LHCN-M2 (cell line): ENCODE results near the gene RNFT2. TPM values are rescaled to one million over a fixed set of nuclear protein-coding genes. Genes with fewer than 3 reads are reported as not detected.
"Not testable (repeated sequence)": the region's sequence is repeated elsewhere in the genome, so short reads cannot be mapped to it uniquely, and the experiment has no call there.

Experiments used
- DNase-seq: peaks from one replicate; pipeline ENCODE4 v3.0.0-alpha.2; 2012; ENCODE audit warnings: low read depth
- total RNA-seq: library from RNA; depleted of rRNA; stranded (reverse); fragments of >200 nt; gene quantifications from 2 replicates; pipeline ENCODE4 v1.2.3, GENCODE V29; 2014

Gene RNFT2
- total RNA-seq, 1 experiment from 2014 or later, result 1.6 TPM

GRCh38 chr12:116744766-116745165, 6.7 kb downstream of the RNFT2 start:
- DNase-seq, result no peak

DNA sequence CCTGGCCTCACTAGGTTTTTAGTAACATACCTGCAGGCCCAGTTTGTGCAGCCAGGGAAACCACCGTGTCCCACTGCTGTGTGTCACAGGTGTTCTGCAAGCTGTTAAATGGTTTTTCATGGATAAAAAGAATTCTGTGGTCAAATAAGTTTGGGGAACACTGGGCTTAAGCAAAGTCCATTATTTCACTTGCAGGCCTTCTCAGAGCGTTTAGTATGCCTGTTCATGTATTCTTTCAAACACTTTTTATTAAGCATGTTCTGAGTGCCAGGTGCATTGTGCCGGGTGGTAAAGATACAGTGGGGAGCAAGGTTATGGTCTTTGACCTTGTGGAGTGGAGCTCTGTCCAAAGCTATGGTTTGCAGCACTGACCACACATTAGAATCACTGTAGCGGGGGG, 7.4 kb downstream of the RNFT2 start:
- no peak for DNase-seq

- no peak for DNase-seq
These were observed 11.8 kb downstream of the RNFT2 start for GRCh38 chr12:116749884-116750283.

DNA sequence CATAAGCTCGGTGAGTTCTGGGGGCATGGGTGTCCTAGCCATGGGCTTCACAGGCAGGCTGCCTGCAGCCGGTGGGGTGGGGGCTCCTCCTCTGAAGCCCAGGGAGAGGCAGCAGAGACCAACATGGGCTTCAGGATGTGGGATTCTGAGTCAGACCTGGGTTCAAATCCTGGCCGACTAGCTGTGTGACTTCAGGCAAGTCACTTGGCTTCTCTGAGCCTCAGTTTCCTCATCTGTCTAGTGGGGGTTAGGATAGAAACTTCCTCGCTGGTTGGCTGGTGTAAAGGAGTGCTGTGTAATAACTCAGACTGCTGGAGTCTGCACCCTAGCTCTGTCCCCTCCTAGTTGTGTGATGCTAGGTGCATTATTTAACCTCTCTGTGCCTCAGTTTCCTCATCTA, 12.2 kb downstream of the RNFT2 start:
- no peak for DNase-seq

GRCh38 chr12:116754097-116754496, 16.0 kb downstream of the RNFT2 start:
- not testable (repeated sequence) for DNase-seq

- DNase-seq, result not testable (repeated sequence)
These were observed 16.7 kb downstream of the RNFT2 start for GRCh38 chr12:116754783-116755182.

GRCh38 chr12:116759783-116760621, 21.9 kb downstream of the RNFT2 start:
- no peak for DNase-seq

DNA sequence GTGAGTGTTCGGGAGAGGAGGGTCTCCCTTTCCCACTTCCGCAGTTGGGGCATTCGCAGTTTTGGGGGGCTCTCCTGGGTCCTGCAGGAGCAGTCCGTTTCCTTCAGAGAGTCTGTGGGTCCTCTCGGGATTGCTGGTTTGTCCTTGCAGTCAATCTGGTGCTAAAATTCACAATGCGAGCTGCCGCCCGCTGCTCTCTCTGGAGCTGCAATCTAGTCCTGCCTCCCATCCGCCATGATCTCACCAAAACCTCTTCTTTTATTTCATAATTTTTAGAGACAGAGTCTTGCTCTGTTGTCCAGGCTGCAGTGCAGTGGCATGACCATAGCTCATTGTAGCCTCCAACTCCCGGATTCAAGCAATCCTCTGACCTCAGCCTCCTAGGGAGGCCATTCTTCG, 22.5 kb downstream of the RNFT2 start:
- no peak for DNase-seq

DNA sequence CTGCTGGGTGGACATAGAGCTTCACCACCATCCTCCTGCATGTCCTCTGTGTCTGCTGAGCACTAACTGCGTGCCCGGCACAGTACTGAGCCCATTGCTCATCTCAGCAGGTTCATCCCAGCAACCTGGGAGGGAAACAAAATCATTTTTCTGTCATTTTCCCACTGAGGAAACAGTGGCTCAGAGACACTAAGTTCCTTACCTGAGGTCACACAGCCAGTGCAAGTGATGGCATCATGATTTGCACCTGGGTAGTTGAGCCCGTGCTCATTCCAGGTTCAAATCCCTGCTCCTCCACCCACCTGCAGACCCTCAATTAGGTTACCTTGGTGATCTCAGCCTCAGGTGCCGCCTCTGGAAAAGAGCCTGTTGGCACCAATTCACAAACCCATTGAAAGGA, 23.4 kb downstream of the RNFT2 start:
- DNase-seq, result no peak

DNA sequence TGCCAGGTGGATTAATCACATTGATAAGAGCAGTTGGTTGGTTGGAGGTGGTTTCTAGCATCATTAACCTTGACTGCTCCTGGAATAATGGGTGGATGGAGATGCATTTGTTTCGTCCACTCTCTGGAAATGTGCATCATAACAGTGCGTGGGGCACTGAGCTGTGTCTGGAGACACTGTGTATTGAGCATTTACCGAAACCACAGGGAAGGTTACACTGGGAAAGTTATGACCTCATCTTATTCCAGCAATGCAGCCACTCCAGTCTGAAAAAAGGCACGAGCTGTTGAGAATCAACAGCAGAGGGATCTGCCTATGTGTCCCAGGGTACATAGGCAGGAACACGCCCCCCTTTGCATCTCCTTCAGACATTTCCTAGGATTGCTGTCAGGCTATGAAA, 27.2 kb downstream of the RNFT2 start:
- no peak for DNase-seq

DNA sequence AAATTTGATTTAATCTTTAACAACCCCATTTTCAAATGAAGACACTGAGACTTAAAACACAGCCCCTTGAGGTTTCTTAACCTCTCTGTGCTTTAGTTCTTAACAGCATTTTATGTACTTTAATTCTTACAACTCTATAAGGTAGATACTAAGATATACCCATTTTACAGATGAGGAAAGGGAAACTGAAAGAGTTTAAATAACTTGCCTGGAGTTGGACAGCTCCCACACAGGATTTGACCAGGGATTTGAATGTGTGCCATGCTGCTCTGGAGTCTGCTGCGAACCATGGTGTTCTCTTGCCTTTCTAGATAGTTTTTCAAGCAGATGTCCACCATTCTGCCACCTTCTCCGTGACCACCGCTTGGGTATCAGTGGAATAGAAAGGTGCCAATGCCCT, 28.2 kb downstream of the RNFT2 start:
- no peak for DNase-seq

- DNase-seq, result no peak
These were observed 28.6 kb downstream of the RNFT2 start for GRCh38 chr12:116766746-116767145.

- DNase-seq, result no peak
These were observed 33.5 kb downstream of the RNFT2 start for GRCh38 chr12:116771651-116772050.

DNA sequence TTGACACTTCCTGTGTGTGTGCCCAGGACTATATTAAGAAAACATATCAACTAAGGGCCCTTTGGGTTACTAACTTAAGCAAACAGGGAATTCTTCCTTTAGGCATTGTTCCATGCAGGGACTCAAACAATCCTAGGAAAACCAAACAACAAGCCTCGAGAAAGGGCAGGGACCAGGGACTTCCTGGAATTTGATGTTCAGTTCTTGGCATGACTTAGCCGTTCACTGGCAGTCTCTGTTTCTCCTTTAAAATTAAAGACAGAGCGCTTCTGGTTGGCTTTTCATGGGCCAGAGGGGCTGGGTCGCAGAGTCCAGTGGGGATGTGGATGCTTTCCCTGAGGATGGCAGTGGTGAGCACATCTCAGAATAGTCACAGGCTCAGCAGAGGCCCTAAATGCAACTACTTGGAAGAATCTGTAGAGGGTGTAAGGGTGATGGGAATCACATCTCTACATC, 35.2 kb downstream of the RNFT2 start:
- no peak for DNase-seq

DNA sequence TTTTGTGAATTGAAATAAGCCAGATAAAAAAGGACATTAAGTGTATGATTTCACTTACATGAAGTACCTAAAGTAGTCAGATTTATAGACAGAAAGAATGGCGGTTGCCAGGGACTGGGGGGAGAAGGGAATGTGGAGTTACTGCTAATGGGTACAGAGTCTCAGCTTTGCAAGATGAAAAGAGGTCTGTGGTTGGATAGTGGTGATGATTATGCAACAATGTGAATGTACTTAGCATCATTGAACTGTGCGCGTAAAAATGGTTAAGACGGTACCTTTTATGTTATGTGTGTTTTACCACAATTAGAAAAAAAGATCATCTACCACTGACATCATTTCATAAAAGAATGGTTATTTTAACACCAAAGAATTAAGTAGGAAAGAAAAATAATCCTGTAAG, 35.9 kb downstream of the RNFT2 start:
- no peak for DNase-seq

GRCh38 chr12:116777245-116777644, 39.1 kb downstream of the RNFT2 start:
- no peak for DNase-seq

DNA sequence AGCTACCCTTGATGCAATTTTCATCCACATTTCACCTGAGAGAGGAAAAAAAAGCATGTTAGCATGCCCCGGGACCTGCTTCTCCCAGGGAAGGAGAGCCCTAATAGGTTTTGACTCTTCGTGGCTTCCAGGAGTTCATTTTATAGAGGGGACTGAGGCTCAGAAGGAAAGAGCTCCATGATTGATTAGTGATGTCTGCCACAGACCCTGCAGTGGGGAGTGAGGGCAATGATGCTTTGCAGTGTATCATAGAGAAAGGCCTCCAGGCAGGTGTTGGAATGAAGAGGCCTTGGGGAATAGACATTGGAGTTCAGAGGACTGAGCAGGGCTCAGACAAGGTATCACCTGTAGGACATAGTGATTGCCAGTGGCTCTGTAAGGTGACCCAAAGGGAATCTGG, 41.5 kb downstream of the RNFT2 start:
- DNase-seq, result no peak

- no peak for DNase-seq
These were observed 42.8 kb downstream of the RNFT2 start for GRCh38 chr12:116780942-116781341.

DNA sequence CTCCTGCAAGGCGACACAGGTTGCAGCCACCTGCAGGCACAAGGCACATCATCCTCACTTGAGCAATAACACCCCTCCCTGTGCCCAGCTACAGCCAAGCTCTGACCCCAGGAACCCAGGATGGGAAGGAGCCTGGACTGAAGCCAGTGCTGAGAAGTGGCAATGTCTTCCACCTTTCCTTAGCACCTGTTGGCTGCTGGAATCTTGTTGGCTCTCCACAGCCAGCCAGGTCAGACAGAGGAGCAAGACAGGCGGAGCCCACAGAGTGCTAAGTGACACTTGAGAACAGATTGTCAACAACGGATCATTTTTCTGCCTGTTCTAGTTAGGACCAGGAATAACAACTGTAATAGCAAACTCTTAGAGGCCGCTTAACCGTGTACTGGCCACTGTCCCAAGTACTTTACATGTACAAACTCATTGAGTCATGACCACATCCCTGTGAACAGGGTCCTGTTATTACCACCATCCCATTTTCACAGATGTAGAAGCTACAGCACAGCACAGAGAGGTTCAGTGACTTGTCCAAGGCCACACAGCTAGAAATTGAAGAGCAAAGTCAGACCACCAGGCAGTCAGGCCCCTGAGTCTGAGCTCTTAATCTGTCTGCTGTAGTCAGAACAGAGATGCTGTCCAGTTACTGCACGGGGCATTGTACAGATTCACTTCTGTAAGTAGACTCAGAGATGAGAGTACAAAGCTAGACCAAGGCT, 45.6 kb downstream of the RNFT2 start:
- peak; percentile 7 for DNase-seq

- peak; percentile 15 for DNase-seq
These were observed 46.1 kb downstream of the RNFT2 start for GRCh38 chr12:116784238-116784612.

DNA sequence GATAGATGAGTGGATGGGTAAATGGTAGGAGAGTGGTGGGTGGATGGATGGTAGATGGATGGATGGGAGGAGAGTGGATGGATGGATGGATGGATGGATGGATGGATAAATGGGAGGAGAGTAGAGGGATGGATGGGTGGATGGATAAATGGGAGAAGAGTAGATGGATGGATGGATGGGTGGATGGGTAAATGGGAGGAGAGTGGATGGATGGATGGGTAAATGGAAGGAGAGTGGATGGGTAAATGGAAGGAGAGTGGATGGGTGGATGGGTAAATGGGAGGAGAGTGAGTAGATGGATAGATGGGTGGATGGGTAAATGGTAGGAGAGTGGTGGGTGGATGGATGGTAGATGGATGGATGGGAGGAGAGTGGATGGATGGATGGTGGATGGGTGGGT, 51.4 kb downstream of the RNFT2 start:
- DNase-seq, result not testable (repeated sequence)

- no peak for DNase-seq
These were observed 52.0 kb downstream of the RNFT2 start for GRCh38 chr12:116790066-116790465.

DNA sequence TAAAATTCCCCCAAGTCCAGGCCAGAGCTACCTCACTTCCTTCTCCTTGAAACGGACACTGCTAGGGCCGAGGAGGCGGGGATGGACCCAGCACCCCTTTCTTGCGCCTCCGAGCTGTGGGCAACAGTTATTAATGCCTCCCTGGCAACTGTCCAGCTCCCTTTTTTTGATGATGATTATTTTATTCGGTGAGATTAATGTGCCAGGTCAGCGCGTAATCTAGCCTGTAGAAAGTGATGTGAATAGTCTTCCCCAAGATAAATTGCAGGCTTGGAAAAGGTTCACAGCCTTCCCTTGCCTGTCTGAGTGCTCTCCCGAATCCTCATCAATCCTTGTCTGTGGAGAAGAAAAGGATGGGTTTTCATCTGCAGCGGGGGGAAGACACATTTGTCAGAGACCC, 54.3 kb downstream of the RNFT2 start:
- DNase-seq, result no peak
